Neural cell (in vitro differentiated cells): Measurements from ENCODE around the gene TRIM29. TPM values are rescaled to one million over a fixed set of nuclear protein-coding genes. Genes with fewer than 3 reads are reported as not detected.

Source experiments
- H2AFZ ChIP-seq: fragments of 200-600, 300-800 bp; sonication (generic), shearing (Covaris generic); 2 replicates; pipeline ENCODE4 v1.6.0; 2014; ENCODE audit warnings: low read depth, mild to moderate bottlenecking, antibody characterized with exemption, low read length, moderate library complexity
- H3F3A ChIP-seq: fragments of 200-600 bp; shearing (Covaris generic); 2 replicates; pipeline ENCODE4 v1.6.1; 2016; ENCODE audit warnings: mild to moderate bottlenecking, moderate library complexity, mixed read lengths, antibody characterized with exemption, low read length; ENCODE audit not compliant: insufficient read depth, poor library complexity, severe bottlenecking
- H3K27ac ChIP-seq: fragments of 200-600, 300-800 bp; sonication (generic), shearing (Covaris generic); 2 replicates; pipeline ENCODE4 v1.5.1; 2014; ENCODE audit warnings: mild to moderate bottlenecking, low read length, moderate library complexity
- H3K27me3 ChIP-seq: fragments of 300-800, 200-600 bp; sonication (generic), shearing (Covaris generic); 2 replicates; pipeline ENCODE4 v1.6.0; 2014; ENCODE audit warnings: mild to moderate bottlenecking, low read depth, low read length, moderate library complexity; ENCODE audit not compliant: insufficient read depth
- H3K36me3 ChIP-seq: fragments of 300-800, 200-600 bp; sonication (generic), shearing (Covaris generic); 2 replicates; pipeline ENCODE4 v1.5.1; 2014; ENCODE audit warnings: mild to moderate bottlenecking, antibody characterized with exemption, low read length, moderate library complexity; ENCODE audit not compliant: insufficient read depth
- H3K4me2 ChIP-seq: fragments of 300-800, 200-600 bp; sonication (generic), shearing (Covaris generic); 2 replicates; pipeline ENCODE4 v1.6.0; 2014; ENCODE audit warnings: mild to moderate bottlenecking, low read length
- H3K4me3 ChIP-seq: fragments of 300-800, 200-600 bp; sonication (generic), shearing (Covaris generic); 2 replicates; pipeline ENCODE4 v1.5.1; 2014; ENCODE audit warnings: mild to moderate bottlenecking, low read length, moderate library complexity
- H3K79me2 ChIP-seq: fragments of 200-600 bp; shearing (Covaris generic); replicated peaks from 2 replicates; pipeline ENCODE4 v1.6.0; 2014; ENCODE audit warnings: mild to moderate bottlenecking, low read length, moderate library complexity; ENCODE audit not compliant: insufficient read depth
- H3K9ac ChIP-seq: fragments of 300-800, 200-600 bp; sonication (generic), shearing (Covaris generic); 2 replicates; pipeline ENCODE4 v1.6.1; 2016; ENCODE audit warnings: mild to moderate bottlenecking, low read length, mixed read lengths
- H3K9me2 ChIP-seq: fragments of 200-600 bp; shearing (Covaris generic); 2 replicates; pipeline ENCODE4 v1.6.1; 2016; ENCODE audit warnings: mild to moderate bottlenecking, low read length, mixed read lengths; ENCODE audit not compliant: insufficient read depth
- H3K9me3 ChIP-seq: fragments of 200-600, 300-800 bp; sonication (generic), shearing (Covaris generic); 2 replicates; pipeline ENCODE4 v1.6.1; 2016; ENCODE audit warnings: mild to moderate bottlenecking, mixed run types, low read length, moderate library complexity, mixed read lengths
- H4K20me1 ChIP-seq: fragments of 200-600 bp; shearing (Covaris generic); 2 replicates; pipeline ENCODE4 v1.6.1; 2016; ENCODE audit warnings: mild to moderate bottlenecking, mixed run types; ENCODE audit not compliant: insufficient read depth
- EP300 ChIP-seq: fragments of 450-650 bp; conservative IDR thresholded peaks from 2 replicates; pipeline ENCODE4 v1.6.1; 2014; ENCODE audit warnings: antibody characterized with exemption, mild to moderate bottlenecking, moderate library complexity; ENCODE audit not compliant: poor library complexity, severe bottlenecking
- EZH2 ChIP-seq: fragments of 200-600, 300-800 bp; shearing (Covaris generic), sonication (generic); IDR thresholded peaks from 2 replicates; pipeline ENCODE4 v1.6.1; 2014; ENCODE audit warnings: antibody characterized with exemption, low read length, borderline replicate concordance, mild to moderate bottlenecking; ENCODE audit not compliant: insufficient read depth, poor library complexity, severe bottlenecking
- MXI1 ChIP-seq: fragments of 450-650 bp; conservative IDR thresholded peaks from 2 replicates; pipeline ENCODE4 v1.6.1; 2014; ENCODE audit warnings: antibody characterized with exemption, mild to moderate bottlenecking; ENCODE audit not compliant: poor library complexity, severe bottlenecking
- POLR2AphosphoS5 ChIP-seq: IDR thresholded peaks from 2 replicates; pipeline ENCODE4 v1.6.1; 2012
- RAD21 ChIP-seq: fragments of 450-650 bp; conservative IDR thresholded peaks from 2 replicates; pipeline ENCODE4 v1.6.1; 2014; ENCODE audit warnings: antibody characterized with exemption, mild to moderate bottlenecking, moderate library complexity
- SMC3 ChIP-seq: fragments of 450-650 bp; conservative IDR thresholded peaks from 2 replicates; pipeline ENCODE4 v1.6.1; 2014; ENCODE audit warnings: antibody characterized with exemption, mild to moderate bottlenecking, moderate library complexity; ENCODE audit not compliant: poor library complexity
- TAF1 ChIP-seq: IDR thresholded peaks from 2 replicates; pipeline ENCODE4 v1.6.1; 2012; ENCODE audit warnings: low read depth
- polyA plus RNA-seq: library from polyadenylated mRNA; depleted of rRNA; stranded (reverse); fragments of >200 nt; gene quantifications from 2 replicates; pipeline ENCODE4 v1.2.3, GENCODE V29; 2014
- TF ChIP-seq, protein P1 (sequence below): fragments of 450-650 bp; IDR thresholded peaks from 2 replicates; pipeline ENCODE4 v1.5.1; 2014; ENCODE audit warnings: antibody characterized with exemption, mild to moderate bottlenecking, moderate library complexity; ENCODE audit not compliant: poor library complexity, severe bottlenecking
- TF ChIP-seq, protein P2 (sequence below): IDR thresholded peaks from 2 replicates; pipeline ENCODE4 v1.6.1; 2012; ENCODE audit warnings: borderline replicate concordance

TRIM29 gene
- polyA plus RNA-seq, 1 donor from 2014 or later: 0.82 TPM

- Histone ChIP-seq H3K9me2 (no peaks in the 10 kb centered on the region), H3K36me3 (no peaks in the 10 kb centered on the region), H3K27me3 (no peaks in the 10 kb centered on the region), H3K9ac (no peak overlapping the region), H4K20me1 (no peaks in the 10 kb centered on the region), H3F3A (no peaks in the 10 kb centered on the region), H3K4me2 (no peak overlapping the region), H3K9me3 (no peaks in the 10 kb centered on the region), H3K79me2 (no peaks in the 10 kb centered on the region), H2AFZ (no peak overlapping the region), H3K4me3 (no peak overlapping the region), H3K27ac (no peak overlapping the region)
- TF ChIP-seq TAF1: no peak
- TF ChIP-seq, protein P1, sequence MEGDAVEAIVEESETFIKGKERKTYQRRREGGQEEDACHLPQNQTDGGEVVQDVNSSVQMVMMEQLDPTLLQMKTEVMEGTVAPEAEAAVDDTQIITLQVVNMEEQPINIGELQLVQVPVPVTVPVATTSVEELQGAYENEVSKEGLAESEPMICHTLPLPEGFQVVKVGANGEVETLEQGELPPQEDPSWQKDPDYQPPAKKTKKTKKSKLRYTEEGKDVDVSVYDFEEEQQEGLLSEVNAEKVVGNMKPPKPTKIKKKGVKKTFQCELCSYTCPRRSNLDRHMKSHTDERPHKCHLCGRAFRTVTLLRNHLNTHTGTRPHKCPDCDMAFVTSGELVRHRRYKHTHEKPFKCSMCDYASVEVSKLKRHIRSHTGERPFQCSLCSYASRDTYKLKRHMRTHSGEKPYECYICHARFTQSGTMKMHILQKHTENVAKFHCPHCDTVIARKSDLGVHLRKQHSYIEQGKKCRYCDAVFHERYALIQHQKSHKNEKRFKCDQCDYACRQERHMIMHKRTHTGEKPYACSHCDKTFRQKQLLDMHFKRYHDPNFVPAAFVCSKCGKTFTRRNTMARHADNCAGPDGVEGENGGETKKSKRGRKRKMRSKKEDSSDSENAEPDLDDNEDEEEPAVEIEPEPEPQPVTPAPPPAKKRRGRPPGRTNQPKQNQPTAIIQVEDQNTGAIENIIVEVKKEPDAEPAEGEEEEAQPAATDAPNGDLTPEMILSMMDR: no peak
- no peak for TF ChIP-seq MXI1
- TF ChIP-seq SMC3: no peak
- TF ChIP-seq RAD21: no peak
- no peak for TF ChIP-seq EZH2
- TF ChIP-seq EP300: no peak
- no peak for TF ChIP-seq POLR2AphosphoS5
- TF ChIP-seq, protein P2, sequence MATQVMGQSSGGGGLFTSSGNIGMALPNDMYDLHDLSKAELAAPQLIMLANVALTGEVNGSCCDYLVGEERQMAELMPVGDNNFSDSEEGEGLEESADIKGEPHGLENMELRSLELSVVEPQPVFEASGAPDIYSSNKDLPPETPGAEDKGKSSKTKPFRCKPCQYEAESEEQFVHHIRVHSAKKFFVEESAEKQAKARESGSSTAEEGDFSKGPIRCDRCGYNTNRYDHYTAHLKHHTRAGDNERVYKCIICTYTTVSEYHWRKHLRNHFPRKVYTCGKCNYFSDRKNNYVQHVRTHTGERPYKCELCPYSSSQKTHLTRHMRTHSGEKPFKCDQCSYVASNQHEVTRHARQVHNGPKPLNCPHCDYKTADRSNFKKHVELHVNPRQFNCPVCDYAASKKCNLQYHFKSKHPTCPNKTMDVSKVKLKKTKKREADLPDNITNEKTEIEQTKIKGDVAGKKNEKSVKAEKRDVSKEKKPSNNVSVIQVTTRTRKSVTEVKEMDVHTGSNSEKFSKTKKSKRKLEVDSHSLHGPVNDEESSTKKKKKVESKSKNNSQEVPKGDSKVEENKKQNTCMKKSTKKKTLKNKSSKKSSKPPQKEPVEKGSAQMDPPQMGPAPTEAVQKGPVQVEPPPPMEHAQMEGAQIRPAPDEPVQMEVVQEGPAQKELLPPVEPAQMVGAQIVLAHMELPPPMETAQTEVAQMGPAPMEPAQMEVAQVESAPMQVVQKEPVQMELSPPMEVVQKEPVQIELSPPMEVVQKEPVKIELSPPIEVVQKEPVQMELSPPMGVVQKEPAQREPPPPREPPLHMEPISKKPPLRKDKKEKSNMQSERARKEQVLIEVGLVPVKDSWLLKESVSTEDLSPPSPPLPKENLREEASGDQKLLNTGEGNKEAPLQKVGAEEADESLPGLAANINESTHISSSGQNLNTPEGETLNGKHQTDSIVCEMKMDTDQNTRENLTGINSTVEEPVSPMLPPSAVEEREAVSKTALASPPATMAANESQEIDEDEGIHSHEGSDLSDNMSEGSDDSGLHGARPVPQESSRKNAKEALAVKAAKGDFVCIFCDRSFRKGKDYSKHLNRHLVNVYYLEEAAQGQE: no peak
Observed at GRCh38 chr11:120141768-120142423, 4.0 kb upstream of the TRIM29 start.

DNA sequence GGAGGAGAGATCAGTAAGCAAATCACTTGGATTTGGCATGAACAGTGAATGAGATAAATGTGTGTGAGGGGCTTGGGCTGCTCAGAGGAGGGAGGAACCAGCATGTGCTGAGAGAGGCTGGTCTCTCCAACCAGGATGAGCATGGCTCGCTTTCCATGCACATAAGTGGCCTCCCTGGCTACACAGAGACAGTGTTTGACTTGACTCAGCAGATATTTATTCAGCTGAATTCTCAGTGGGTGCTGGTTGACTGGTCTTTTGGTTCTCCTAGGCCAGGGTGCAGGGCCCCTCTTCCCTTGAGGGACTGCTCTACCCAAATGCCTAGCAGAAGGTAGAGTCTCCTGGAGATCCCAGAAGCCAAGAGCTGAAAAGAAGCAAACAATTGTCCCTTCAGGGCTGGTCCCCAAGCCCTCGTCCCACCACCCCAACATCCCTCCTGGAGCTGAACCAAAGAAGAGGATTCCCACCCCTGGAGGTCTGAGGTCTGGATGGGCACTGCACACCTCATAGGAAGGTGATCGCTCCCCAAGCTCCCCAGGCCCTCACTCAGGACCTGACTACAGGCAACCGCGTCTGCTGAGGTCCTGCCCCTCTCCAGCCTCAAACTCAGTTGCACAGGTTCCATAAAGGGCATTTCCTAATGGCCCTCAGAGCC lies 3.3 kb upstream of the TRIM29 start:
- Histone ChIP-seq H4K20me1 (no peaks in the 10 kb centered on the region), H2AFZ (no peak overlapping the region), H3K27ac (no peak overlapping the region), H3K9ac (no peak overlapping the region), H3K4me3 (no peak overlapping the region), H3K9me3 (no peaks in the 10 kb centered on the region), H3K36me3 (no peaks in the 10 kb centered on the region), H3K27me3 (no peaks in the 10 kb centered on the region), H3F3A (no peaks in the 10 kb centered on the region), H3K79me2 (no peaks in the 10 kb centered on the region), H3K4me2 (no peak overlapping the region), H3K9me2 (no peaks in the 10 kb centered on the region)
- TF ChIP-seq MXI1 (no peak), EZH2 (no peak), TAF1 (no peak), EP300 (no peak), SMC3 (no peak)
- TF ChIP-seq, protein P2: no peak
